ENCODE results near the gene KLHL2.

DNA sequence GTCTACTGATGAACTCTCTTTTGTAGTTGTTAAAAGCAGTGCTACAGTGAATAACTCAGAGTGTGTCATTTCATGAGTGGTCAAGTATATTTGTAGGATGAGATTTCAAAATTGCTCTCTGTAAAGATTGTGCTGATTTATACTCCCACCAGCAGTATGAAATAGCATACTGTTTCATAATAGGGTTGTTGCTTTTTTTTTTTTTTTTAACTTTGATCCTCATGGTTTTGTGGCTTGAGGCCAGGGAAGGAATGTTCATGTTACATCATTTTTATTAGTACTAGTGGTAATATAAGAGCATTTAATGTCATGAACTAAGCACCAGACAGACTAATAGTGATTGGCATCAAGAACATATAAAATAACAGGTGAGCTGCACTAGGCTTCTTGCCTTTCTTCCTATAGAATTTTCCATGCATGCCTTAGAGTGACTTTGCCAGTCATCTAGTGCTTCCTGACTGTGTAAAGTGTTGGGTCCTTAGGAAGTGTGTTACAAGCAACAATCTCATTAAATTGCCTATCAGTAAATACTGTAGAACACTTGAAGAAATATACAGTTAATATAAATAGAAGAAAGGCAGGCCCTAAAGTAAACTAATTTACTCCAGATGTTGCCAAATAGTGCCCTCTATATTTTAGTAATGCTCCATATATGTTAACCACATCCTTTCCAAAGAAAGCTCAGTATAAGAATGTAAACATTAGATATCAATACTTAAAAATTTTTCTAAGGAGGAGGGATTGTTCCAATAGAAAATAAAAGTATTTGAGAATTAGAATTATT, 81.5 kb downstream of the KLHL2 start:
- TF ChIP-seq POLR2AphosphoS5 (IDR thresholded peaks at IDR 0.05) = no peak
- TF ChIP-seq, protein P1, sequence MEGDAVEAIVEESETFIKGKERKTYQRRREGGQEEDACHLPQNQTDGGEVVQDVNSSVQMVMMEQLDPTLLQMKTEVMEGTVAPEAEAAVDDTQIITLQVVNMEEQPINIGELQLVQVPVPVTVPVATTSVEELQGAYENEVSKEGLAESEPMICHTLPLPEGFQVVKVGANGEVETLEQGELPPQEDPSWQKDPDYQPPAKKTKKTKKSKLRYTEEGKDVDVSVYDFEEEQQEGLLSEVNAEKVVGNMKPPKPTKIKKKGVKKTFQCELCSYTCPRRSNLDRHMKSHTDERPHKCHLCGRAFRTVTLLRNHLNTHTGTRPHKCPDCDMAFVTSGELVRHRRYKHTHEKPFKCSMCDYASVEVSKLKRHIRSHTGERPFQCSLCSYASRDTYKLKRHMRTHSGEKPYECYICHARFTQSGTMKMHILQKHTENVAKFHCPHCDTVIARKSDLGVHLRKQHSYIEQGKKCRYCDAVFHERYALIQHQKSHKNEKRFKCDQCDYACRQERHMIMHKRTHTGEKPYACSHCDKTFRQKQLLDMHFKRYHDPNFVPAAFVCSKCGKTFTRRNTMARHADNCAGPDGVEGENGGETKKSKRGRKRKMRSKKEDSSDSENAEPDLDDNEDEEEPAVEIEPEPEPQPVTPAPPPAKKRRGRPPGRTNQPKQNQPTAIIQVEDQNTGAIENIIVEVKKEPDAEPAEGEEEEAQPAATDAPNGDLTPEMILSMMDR (IDR thresholded peaks at IDR 0.05) = no peak
